ENCODE data around the gene TYW3.

Gene TYW3, protein sequence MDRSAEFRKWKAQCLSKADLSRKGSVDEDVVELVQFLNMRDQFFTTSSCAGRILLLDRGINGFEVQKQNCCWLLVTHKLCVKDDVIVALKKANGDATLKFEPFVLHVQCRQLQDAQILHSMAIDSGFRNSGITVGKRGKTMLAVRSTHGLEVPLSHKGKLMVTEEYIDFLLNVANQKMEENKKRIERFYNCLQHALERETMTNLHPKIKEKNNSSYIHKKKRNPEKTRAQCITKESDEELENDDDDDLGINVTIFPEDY
- 17.3 reads per million, percentile 43 among the genes with 10 or more reads in this experiment for total RNA-seq

- peak; percentile 75 for DNase-seq
Measured at GRCh38 chr1:74732960-74733603, at the start of gene TYW3, which contains the start of gene CRYZ. Gene TYW3, plus strand, starts transcription at chr1:74733152. Its CDS starts 93 bp downstream, at chr1:74733245. Gene CRYZ, minus strand, starts transcription at chr1:74733050. Its CDS starts 8,229 bp downstream, at chr1:74724821.

- no peak for DNase-seq
Measured at GRCh38 chr1:74683656-74684055, 49.3 kb upstream of the TYW3 start.

- no peak for DNase-seq
Measured at GRCh38 chr1:74684301-74684700, 48.7 kb upstream of the TYW3 start.

GRCh38 chr1:74686928-74687327 lies 46.0 kb upstream of the TYW3 start:
- DNase-seq: no peak

GRCh38 chr1:74689621-74690363 lies 43.2 kb upstream of the TYW3 start:
- DNase-seq: peak; percentile 28

DNA sequence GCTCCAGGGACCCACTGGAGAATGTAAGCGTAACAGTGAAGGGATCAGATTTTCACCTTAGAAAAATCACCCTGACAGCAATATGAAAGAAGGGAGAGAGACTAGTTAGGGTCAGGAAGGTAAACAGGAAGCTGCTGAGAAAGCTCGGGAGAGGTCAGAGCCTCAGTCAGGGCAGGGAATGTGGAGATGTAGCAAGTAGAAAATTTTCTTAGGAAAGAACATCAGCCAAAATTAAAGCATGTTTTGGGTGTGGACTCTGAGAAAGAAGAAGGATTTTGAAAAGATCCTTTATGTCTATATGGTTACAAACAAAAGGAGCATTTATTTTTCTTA lies 42.6 kb upstream of the TYW3 start:
- no peak for DNase-seq

DNA sequence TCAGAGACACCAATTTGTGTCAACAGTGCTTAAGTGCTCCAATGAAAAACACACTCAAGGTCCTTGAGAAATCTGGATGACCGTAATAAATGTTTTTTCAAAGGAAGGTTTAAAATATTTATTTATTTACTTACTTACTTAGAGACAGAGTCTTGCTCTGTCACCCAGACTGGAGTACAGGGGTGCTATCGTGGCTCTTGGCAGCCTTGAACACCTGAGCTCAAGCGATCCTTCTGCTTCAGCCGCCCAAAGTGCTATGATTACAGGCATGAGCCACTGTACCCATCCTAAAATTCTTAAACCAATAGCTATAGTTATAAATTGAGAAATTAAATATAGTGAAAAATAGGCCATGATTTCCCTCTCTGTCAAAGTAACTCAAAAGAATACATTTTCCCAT lies 42.0 kb upstream of the TYW3 start:
- no peak for DNase-seq

DNA sequence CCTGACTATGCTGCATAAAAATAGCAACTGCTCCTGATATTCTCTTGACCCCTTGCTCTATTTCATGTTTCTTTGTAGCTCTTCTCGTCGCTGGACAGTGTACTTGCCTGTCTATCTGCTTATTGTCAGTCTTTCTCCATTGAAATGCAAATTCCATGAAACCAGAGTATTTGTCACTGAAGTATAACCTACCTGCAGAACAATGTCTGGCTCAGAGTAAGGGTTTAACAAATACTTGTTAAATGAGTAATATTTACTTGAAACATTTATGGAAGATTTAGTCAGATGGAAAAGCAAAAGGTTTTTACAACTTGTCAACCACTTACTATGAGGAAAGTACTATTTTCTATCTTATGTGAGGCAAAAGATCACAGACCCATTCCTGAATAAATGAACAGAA lies 39.5 kb upstream of the TYW3 start:
- no peak for DNase-seq

- no peak for DNase-seq
Measured at GRCh38 chr1:74697832-74698231, 35.1 kb upstream of the TYW3 start.

DNA sequence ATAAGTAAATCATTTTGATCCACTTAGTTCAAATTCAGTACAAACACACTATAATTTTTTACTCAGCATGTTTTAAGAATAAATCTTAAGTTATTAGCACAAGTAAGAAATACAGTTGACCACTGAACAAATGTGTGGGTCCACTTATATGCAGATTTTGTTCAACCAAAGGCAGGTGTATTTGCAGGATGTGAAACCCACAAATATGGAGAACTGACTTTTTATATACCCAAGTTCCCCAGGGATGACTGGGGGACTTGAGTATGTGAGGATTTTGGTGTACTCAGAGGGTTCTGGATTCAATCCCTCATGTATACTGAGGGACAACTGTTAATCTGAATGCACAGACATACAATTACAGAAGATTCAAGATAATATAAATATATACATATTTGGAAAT lies 33.6 kb upstream of the TYW3 start:
- no peak for DNase-seq

DNA sequence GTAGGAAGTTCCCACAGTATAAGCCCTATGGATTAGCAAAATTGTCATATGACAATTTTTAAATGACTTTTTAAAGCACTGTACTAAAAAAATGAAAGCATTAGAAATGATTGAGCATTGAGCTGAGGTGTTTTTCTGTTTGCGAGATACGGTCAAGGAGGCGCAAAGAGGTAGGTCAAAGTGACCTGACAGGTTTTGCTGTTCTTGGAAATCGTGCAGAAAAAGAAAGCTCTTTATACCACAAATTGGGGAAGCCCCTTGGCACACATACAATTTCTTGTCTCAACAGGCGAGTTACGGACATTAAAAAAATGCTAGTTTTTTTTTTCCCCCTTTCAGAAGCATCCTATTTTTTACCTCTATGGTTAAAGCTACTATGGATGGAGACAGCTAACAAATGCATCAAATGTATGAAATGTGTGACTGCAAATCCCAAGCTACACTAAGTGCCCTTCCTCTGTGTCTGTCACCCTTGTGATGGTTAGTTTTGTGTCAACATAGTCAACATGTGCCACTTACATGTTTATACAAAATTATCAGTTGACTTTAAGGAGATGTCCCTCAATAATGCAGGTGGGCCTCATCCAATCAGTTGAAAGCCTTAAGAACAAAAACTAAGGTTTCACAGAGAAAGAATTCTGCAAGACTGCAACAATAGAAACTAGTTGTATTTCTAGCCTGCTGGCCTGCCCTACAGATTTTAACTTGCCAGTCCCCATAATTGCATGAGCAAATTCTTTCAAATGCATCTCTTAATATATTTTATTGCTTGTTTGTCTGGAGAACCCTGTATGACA lies 29.4 kb upstream of the TYW3 start:
- no peak for DNase-seq

DNA sequence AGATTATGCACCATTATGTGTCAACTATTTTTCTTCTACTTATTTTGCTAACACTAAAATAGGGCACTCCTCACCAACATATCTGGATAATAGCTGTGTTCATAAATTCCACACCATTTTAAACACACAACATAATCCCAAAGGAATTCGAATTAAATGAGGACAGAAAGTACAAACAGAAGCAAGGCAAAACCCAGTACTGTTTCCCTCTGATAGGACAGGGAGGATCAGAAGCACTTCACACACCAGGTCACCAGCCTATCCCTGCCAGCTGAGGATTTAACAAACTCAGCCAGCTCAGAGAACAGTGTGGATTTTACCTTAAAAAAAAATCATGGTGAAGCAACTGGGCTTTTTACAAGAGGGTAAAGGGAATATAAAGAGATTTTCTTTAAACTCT lies 20.1 kb upstream of the TYW3 start:
- no peak for DNase-seq

DNA sequence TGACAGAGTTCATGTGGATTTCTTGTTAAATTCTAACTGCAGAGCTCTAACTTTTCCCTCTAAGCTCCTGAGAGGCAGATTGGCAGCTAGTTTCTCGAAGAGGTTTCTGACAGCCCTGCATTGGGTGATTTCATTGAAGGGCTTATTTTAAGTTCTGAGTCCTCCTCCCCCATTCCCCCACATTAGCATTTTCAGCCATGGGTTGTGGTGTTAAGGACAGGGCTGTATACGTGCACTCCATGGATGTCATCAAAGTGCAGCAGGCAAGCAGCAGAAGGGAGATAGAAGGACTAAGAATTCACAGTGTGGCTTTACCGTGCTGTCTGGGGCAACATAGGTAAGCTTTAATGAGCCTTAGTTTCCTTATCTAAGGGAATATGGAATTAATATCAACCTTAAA lies 19.1 kb upstream of the TYW3 start:
- no peak for DNase-seq

DNA sequence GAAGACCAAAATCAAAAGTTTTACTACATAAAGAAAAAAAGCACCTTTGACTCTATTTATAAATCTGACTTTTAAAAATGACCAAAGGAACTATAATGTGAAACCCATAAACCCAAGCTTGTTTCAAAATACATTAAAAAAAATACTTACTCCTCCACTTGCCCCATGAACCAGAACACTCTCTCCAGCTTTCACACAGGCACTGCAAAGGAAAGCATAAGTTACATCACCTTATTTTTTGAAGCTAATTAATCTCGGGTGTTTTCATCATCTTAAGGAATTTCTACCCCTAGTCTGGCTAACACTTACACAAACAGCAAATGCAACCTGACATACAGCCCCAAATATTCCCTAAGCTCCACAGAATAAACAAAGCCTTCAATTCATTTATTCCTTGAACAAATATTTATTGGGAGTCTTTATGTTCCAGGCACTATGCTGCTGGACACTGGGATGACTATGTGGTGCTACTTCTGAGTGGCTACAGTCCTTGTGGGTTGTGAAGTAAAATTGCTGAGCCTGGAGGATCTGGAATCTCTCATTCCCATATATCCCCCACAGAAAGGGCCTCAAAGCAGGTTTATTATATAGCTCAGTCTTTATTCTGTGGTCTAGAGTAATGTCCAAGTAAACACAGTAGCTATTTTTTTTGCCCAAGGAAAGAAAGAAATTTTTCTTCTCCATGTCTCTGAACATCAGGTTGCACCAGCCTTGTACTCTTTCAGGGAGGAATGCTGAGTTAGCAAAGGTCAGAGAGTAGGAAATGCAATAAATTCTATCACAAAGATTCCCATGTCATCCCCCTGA lies 18.3 kb upstream of the TYW3 start:
- no peak for DNase-seq

DNA sequence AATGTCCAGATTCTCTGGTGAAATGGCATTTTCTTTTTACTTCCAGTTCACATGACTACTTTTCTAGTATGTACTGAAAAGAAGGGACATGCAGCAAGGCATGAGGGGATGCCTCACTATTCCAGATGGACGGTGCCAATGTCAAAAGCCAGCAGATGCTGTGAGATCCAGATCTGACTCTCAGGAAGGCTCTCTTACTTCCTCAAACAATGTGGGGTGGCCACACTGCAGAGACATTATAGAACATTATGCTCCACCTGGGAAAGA lies 17.8 kb upstream of the TYW3 start:
- no peak for DNase-seq

GRCh38 chr1:74715806-74716205 lies 17.1 kb upstream of the TYW3 start:
- no peak for DNase-seq

GRCh38 chr1:74716822-74717221 lies 16.1 kb upstream of the TYW3 start:
- no peak for DNase-seq

GRCh38 chr1:74717626-74718025 lies 15.3 kb upstream of the TYW3 start:
- no peak for DNase-seq

DNA sequence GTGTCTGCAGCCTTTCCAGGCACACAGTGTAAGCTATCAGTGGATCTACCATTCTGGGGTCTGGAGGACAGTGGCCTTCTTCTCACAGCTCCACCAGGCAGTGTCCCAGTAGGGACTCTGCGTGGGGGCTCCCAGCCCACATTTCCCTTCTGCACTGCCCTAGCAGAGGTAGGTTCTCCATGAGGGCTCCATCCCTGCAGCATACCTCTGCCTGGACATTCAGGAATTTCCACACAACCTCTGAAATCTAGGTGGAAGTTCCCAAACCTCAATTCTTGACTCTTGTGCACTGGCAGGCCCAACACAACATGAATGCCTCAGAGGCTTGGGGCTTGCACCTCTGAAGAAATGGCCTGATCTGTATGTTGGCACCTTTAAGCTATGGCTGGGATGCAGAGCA lies 6.9 kb upstream of the TYW3 start:
- DNase-seq: no peak

GRCh38 chr1:74728736-74729135 lies 4.2 kb upstream of the TYW3 start:
- DNase-seq: no peak

DNA sequence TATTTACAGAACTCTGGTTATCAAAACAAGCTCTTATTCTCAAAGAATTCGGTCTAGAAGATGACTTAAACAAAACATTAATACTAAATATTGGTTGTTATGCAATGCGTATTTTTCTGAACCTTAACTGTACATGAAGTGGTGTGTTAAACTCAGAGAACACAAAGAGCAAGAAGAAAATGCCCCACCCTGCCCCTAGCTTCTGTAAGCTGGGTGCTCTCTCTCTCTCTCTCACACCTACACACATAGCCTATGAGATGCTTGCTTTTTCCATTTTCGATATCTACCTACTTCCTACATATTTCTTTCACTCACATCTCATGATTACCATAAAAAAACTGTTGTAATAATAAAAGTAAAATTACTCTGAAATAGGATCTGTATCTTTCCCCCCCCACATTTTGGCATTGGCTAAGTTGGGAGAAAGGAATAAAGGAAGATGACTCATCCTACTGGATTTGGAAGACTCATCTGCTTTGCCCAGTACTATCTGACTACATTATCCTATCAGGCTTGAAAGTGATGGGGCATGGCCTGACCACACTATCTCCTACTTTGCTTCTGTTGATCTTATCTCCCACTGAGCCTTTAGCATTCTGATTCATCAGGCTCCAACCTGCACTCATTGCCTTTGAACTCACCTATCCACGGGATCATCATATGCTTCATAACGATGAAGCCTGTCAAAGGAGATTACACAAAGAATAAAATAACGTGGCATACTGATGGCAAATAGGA lies 3.0 kb upstream of the TYW3 start:
- no peak for DNase-seq
